Upper lobe of left lung (tissue), 4 donors: ENCODE measurements around the gene SFMBT1.

Experiments
- EP300 ChIP-seq, 4 donors: sonication (generic); formaldehyde crosslinking; IDR thresholded peaks; one replicate each; pipeline ENCODE4 v1.5.1; 2017; ENCODE audit warnings: antibody characterized with exemption in 4 of 4, control low read depth in 2 of 4
- POLR2A ChIP-seq, 4 donors: fragments of 450-650 bp; IDR thresholded peaks; one replicate each; pipeline ENCODE4 v1.5.1; 2016 to 2017; ENCODE audit warnings: antibody characterized with exemption in 4 of 4, mild to moderate bottlenecking in 2 of 4
- POLR2AphosphoS5 ChIP-seq, 2 donors: sonication (generic); formaldehyde crosslinking; IDR thresholded peaks; one replicate each; pipeline ENCODE4 v1.5.1; 2017; ENCODE audit warnings: antibody characterized with exemption in 2 of 2
- TF ChIP-seq, protein P1 (sequence below), 6 experiments: fragments of 450-650 bp in 4 of 6; fragments of 200-600 bp in 2 of 6; sonication (generic) in 2 of 6; IDR thresholded peaks; one replicate each; pipeline ENCODE4 v1.5.1; 2016 to 2019; ENCODE audit warnings: antibody characterized with exemption in 6 of 6

DNA sequence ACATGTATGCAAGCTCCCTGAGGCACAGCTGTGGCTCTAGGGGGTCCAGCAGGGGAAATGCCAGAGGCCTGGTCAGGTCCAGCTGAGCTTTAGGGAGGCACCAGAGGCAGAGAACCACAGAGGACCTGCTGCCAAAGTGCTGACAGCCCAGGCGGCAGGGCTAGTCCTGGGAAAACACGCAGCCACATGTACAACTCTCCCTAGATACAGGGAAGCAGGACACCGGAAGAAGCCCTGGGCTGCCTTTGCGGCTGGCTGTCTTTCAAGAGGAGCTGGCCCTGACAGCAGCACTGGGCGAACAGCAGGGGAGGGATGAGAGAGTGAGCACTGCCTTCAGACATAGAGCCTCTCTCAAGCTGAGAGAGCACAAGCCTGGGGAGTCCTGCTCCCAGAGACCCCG lies 43.6 kb upstream of the SFMBT1 start:
- no peak for TF ChIP-seq POLR2A (IDR thresholded peaks at IDR 0.05)
- TF ChIP-seq, protein P1, sequence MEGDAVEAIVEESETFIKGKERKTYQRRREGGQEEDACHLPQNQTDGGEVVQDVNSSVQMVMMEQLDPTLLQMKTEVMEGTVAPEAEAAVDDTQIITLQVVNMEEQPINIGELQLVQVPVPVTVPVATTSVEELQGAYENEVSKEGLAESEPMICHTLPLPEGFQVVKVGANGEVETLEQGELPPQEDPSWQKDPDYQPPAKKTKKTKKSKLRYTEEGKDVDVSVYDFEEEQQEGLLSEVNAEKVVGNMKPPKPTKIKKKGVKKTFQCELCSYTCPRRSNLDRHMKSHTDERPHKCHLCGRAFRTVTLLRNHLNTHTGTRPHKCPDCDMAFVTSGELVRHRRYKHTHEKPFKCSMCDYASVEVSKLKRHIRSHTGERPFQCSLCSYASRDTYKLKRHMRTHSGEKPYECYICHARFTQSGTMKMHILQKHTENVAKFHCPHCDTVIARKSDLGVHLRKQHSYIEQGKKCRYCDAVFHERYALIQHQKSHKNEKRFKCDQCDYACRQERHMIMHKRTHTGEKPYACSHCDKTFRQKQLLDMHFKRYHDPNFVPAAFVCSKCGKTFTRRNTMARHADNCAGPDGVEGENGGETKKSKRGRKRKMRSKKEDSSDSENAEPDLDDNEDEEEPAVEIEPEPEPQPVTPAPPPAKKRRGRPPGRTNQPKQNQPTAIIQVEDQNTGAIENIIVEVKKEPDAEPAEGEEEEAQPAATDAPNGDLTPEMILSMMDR (IDR thresholded peaks at IDR 0.05): no peak
- TF ChIP-seq POLR2AphosphoS5 (IDR thresholded peaks at IDR 0.05): no peak
- TF ChIP-seq EP300 (IDR thresholded peaks at IDR 0.05): no peak
